ENCODE measurements around the gene GPR101. TPM values are rescaled to one million over a fixed set of nuclear protein-coding genes. Genes with fewer than 3 reads are reported as not detected.

Gene GPR101
- total RNA-seq, 4 donors from 2014 or later: not detected

DNA sequence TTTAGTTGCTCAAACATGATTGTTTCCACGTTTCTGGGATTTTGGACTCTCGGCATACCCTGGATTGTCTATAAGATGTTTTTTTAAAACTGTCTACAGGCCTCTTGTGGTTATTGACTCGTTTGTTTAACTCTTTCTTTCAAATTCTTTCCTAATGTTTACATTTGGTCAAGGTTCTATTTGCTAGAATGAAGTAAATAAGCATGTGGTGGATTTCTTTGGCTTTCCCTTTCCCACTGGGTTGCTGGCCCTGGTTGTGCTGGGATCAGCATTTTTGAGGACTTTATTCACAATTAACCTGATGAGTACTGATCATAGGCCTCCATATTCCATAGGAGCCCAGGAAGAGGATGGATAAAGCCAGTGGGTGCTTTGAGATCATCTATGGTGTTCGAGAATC, 11.1 kb upstream of the GPR101 start:
- H3K9me3 ChIP-seq: no peaks in the 10 kb centered on the region
- TF ChIP-seq POLR2AphosphoS5 (IDR thresholded peaks at IDR 0.05) (no peak), POLR2A (IDR thresholded peaks at IDR 0.05) (no peak), EP300 (IDR thresholded peaks at IDR 0.05) (no peak)
- TF ChIP-seq, protein P1, sequence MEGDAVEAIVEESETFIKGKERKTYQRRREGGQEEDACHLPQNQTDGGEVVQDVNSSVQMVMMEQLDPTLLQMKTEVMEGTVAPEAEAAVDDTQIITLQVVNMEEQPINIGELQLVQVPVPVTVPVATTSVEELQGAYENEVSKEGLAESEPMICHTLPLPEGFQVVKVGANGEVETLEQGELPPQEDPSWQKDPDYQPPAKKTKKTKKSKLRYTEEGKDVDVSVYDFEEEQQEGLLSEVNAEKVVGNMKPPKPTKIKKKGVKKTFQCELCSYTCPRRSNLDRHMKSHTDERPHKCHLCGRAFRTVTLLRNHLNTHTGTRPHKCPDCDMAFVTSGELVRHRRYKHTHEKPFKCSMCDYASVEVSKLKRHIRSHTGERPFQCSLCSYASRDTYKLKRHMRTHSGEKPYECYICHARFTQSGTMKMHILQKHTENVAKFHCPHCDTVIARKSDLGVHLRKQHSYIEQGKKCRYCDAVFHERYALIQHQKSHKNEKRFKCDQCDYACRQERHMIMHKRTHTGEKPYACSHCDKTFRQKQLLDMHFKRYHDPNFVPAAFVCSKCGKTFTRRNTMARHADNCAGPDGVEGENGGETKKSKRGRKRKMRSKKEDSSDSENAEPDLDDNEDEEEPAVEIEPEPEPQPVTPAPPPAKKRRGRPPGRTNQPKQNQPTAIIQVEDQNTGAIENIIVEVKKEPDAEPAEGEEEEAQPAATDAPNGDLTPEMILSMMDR (IDR thresholded peaks at IDR 0.05): no peak
- H3K27ac ChIP-seq: no peak overlapping the region
- 58% methylated on average over 4 of the region's 4 CpGs for WGBS
- DNase-seq (ENCODE audit: low spot score in 2 of 2): no peak
- H3K4me3 ChIP-seq: no peak overlapping the region
- no peaks in the 10 kb centered on the region for H3K36me3 ChIP-seq
- H3K27me3 ChIP-seq: no peaks in the 10 kb centered on the region
- H3K4me1 ChIP-seq: no peaks in the 10 kb centered on the region

GRCh38 chrX:137043736-137044135, 9.9 kb upstream of the GPR101 start:
- 67% methylated on average over 1 of the region's 1 CpG for WGBS
- TF ChIP-seq POLR2A (IDR thresholded peaks at IDR 0.05) (no peak), POLR2AphosphoS5 (IDR thresholded peaks at IDR 0.05) (no peak), EP300 (IDR thresholded peaks at IDR 0.05) (no peak)
- TF ChIP-seq, protein P1 (IDR thresholded peaks at IDR 0.05): no peak
- no peaks in the 10 kb centered on the region for H3K9me3 ChIP-seq

GRCh38 chrX:137041329-137041728, 7.5 kb upstream of the GPR101 start:
- 66% methylated on average over 3 of the region's 3 CpGs for WGBS
- no peaks in the 10 kb centered on the region for H3K4me1 ChIP-seq
- H3K9me3 ChIP-seq: no peaks in the 10 kb centered on the region
- no peak overlapping the region for H3K4me3 ChIP-seq
- TF ChIP-seq, protein P1 (IDR thresholded peaks at IDR 0.05): no peak
- TF ChIP-seq EP300 (IDR thresholded peaks at IDR 0.05) (no peak), POLR2A (IDR thresholded peaks at IDR 0.05) (no peak), POLR2AphosphoS5 (IDR thresholded peaks at IDR 0.05) (no peak)
- H3K27me3 ChIP-seq: no peaks in the 10 kb centered on the region
- H3K36me3 ChIP-seq: no peaks in the 10 kb centered on the region
- H3K27ac ChIP-seq: no peak overlapping the region
- no peak for DNase-seq (ENCODE audit: low spot score in 2 of 2)

More at GRCh38 chrX:137043736-137044135, 9.9 kb upstream of the GPR101 start:
- Histone ChIP-seq H3K4me1 (no peaks in the 10 kb centered on the region), H3K27me3 (no peaks in the 10 kb centered on the region), H3K36me3 (no peaks in the 10 kb centered on the region), H3K27ac (no peak overlapping the region), H3K4me3 (no peak overlapping the region)
- DNase-seq (ENCODE audit: low spot score in 2 of 2): no peak

DNA sequence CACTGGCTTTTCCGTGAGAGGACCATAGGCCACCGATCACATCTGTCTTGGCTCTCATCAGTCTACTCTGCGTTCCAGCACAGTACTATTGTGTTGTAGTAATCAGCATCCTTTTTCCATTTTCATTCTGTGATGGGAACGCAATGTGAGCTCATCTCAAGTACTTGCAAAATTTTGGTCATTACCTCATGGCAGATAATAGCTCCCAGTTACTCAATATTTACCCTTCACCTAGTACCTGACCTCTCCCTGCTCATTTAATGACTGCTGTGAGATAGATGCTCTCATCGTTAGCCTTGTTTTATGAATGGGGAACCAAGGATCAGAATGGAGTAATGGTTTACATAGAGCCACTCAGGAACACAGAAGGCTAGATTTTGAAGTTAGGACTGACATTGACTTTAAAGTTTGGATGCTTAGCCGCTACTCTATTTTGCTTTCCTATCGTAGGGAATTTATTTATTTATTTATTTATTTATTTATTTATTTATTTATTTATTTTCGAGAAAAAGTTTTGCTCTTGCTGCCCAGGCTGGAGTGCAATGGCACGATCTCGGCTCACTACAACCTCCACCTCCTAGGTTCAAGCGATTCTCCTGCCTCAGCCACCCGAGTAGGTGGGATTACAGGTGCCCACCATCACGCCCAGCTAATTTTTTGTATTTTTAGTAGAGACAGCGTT, 6.5 kb upstream of the GPR101 start:
- H3K27ac ChIP-seq: no peak overlapping the region
- no peaks in the 10 kb centered on the region for H3K9me3 ChIP-seq
- no peak for DNase-seq (ENCODE audit: low spot score in 2 of 2)
- H3K27me3 ChIP-seq: peaks cover 2% of the 10 kb centered on the region
- WGBS: 80% methylated on average over 14 of the region's 14 CpGs
- no peaks in the 10 kb centered on the region for H3K4me1 ChIP-seq
- no peak overlapping the region for H3K4me3 ChIP-seq
- TF ChIP-seq POLR2A (IDR thresholded peaks at IDR 0.05) (no peak), EP300 (IDR thresholded peaks at IDR 0.05) (no peak)
- TF ChIP-seq, protein P1 (IDR thresholded peaks at IDR 0.05): no peak
- no peaks in the 10 kb centered on the region for H3K36me3 ChIP-seq

DNA sequence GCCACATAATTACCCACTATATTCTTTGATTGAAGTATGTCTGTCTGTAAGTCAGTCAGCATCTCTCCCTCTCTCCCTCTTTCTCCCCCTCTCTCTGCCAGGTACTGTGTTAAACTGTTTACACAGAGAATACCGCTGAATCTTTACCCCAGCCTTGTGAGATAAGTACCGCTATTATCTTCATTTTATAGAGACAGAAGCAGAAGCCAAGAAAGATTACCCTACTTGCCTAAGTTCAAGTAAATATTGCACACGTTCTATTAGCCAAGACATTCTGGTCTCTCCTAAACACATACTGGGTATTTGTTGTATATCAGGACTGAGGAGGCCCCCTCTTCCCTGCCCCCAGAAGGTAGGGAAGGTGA, 695 bp upstream of the GPR101 start:
- 33% methylated on average over 3 of the region's 3 CpGs for WGBS
- TF ChIP-seq POLR2A (IDR thresholded peaks at IDR 0.05) (no peak), EP300 (IDR thresholded peaks at IDR 0.05) (no peak), POLR2AphosphoS5 (IDR thresholded peaks at IDR 0.05) (no peak)
- no peak overlapping the region for H3K27ac ChIP-seq
- H3K4me1 ChIP-seq: peaks cover 25% of the 10 kb centered on the region
- no peak for DNase-seq (ENCODE audit: low spot score in 2 of 2)
- no peaks in the 10 kb centered on the region for H3K36me3 ChIP-seq
- no peak overlapping the region for H3K4me3 ChIP-seq
- H3K27me3 ChIP-seq: peaks cover 47% of the 10 kb centered on the region
- H3K9me3 ChIP-seq: no peaks in the 10 kb centered on the region
